ENCODE measurements around the gene P4HA2. TPM values are rescaled to one million over a fixed set of nuclear protein-coding genes. Genes with fewer than 3 reads are reported as not detected.
"Not testable (repeated sequence)": the region's sequence is repeated elsewhere in the genome, so short reads cannot be mapped to it uniquely, and the experiment has no call there.

P4HA2 gene
- total RNA-seq, 1 donor from 2014 or later = 13.9 TPM

GRCh38 chr5:132176521-132176945 lies 51.1 kb downstream of the P4HA2 start:
- DNase-seq (ENCODE audit: low spot score in 2 of 2) = no peak
- FAIRE-seq = no peak

GRCh38 chr5:132162945-132163344 lies 64.7 kb downstream of the P4HA2 start:
- DNase-seq (ENCODE audit: low spot score in 2 of 2) (no peak), FAIRE-seq (no peak)

GRCh38 chr5:132161574-132162326 lies 65.9 kb downstream of the P4HA2 start:
- not testable (repeated sequence) for DNase-seq (ENCODE audit: low spot score in 2 of 2); FAIRE-seq

GRCh38 chr5:132156413-132156812 lies 71.2 kb downstream of the P4HA2 start:
- DNase-seq (ENCODE audit: low spot score in 2 of 2) (no peak), FAIRE-seq (no peak)

GRCh38 chr5:132150565-132150964 lies 77.1 kb downstream of the P4HA2 start:
- FAIRE-seq = no peak

GRCh38 chr5:132147663-132148062 lies 80.0 kb downstream of the P4HA2 start:
- no peak for FAIRE-seq

More at GRCh38 chr5:132150565-132150964, 77.1 kb downstream of the P4HA2 start:
- DNase-seq (ENCODE audit: low spot score in 2 of 2) = no peak

GRCh38 chr5:132145326-132145725 lies 82.3 kb downstream of the P4HA2 start:
- not testable (repeated sequence) for FAIRE-seq; DNase-seq (ENCODE audit: low spot score in 2 of 2)

More at GRCh38 chr5:132147663-132148062, 80.0 kb downstream of the P4HA2 start:
- DNase-seq (ENCODE audit: low spot score in 2 of 2) = no peak

GRCh38 chr5:132143148-132143547 lies 84.5 kb downstream of the P4HA2 start:
- FAIRE-seq (no peak), DNase-seq (ENCODE audit: low spot score in 2 of 2) (no peak)

GRCh38 chr5:132142459-132142858 lies 85.2 kb downstream of the P4HA2 start:
- DNase-seq (ENCODE audit: low spot score in 2 of 2) (no peak), FAIRE-seq (no peak)

Small RNA genes lying within 50 kb of the gene (small RNA-seq; reads per million reads assigned to genes)
- gene AC063976.4 = not detected

Other genes with a start within 250 kb of the P4HA2 start
- 34.2 TPM for gene ACSL6, start 216.2 kb downstream of the P4HA2 start, total RNA-seq
- not detected for gene IL3, start 167.2 kb downstream of the P4HA2 start, total RNA-seq
- not detected for gene CSF2, start 154.1 kb downstream of the P4HA2 start, total RNA-seq
- gene PDLIM4, start 29.8 kb upstream of the P4HA2 start, total RNA-seq = 2.0 TPM
- gene SLC22A4, start 66.5 kb upstream of the P4HA2 start, total RNA-seq = 1.6 TPM
- gene SLC22A5, start 141.9 kb upstream of the P4HA2 start, total RNA-seq = 6.5 TPM